Body of pancreas (tissue), 4 donors: ENCODE results near the gene HESX1. TPM values are rescaled to one million over a fixed set of nuclear protein-coding genes. Genes with fewer than 3 reads are reported as not detected.

Experiments
- ATAC-seq: fragments of 150-250 bp; one replicate; pipeline ENCODE4 v1.9.1; 2016
- DNase-seq, 4 donors: peaks; one replicate each; pipeline ENCODE4 v3.0.0-alpha.2; 2019
- H3K27ac ChIP-seq, 4 donors: fragments of 200-600 bp; sonication (generic); 1 replicate in 3 of 4; 2 replicates in 1 of 4; pipeline versions ENCODE4 v1.5.1 to v1.6.1; 2016 to 2019; ENCODE audit warnings: mild to moderate bottlenecking in 1 of 4, mixed read lengths in 1 of 4, moderate library complexity in 1 of 4
- H3K27me3 ChIP-seq, 2 donors: fragments of 200-600 bp; sonication (generic); one replicate each; pipeline ENCODE4 v1.6.0; 2016; ENCODE audit warnings: mild to moderate bottlenecking in 1 of 2
- H3K36me3 ChIP-seq, 2 donors: fragments of 200-600 bp; sonication (generic); replicated peaks in 1 of 2; 2 replicates each; pipeline ENCODE4 v1.5.1; 2016; ENCODE audit warnings: low read depth in 2 of 2; ENCODE audit not compliant: insufficient read depth in 1 of 2
- H3K4me1 ChIP-seq: fragments of 200-600 bp; sonication (generic); one replicate; pipeline ENCODE4 v1.6.0; 2016
- H3K4me3 ChIP-seq, 2 donors: fragments of 200-600 bp; sonication (generic); 1 replicate in 1 of 2; 2 replicates in 1 of 2; pipeline ENCODE4 v1.5.1; 2016 to 2019
- H3K9me3 ChIP-seq, 3 donors: fragments of 200-600 bp; sonication (generic); 1 replicate in 2 of 3; 2 replicates in 1 of 3; pipeline ENCODE4 v1.5.1; 2016
- CTCF ChIP-seq, 7 experiments: fragments of 450-650 bp in 4 of 7; fragments of 200-600 bp in 3 of 7; sonication (generic) in 3 of 7; IDR thresholded peaks; one replicate each; pipeline ENCODE4 v1.5.1; 2016 to 2019; ENCODE audit warnings: antibody characterized with exemption in 7 of 7
- POLR2A ChIP-seq, 3 donors: fragments of 450-650 bp; IDR thresholded peaks; one replicate each; pipeline ENCODE4 v1.6.1; 2016; ENCODE audit warnings: antibody characterized with exemption in 3 of 3, mild to moderate bottlenecking in 2 of 3
- WGBS, 2 donors: methylation state at CpG; one replicate each; pipeline ENCODE4 v1.1.5; 2017; 5-methylcytosine and 5-hydroxymethylcytosine counted together
- intact Hi-C: fragments of 100-400 bp; cut with DNase I; formaldehyde crosslinking; loops from one replicate; pipeline ENCODE4 v1.15.1; 2023
- total RNA-seq, 2 donors: library from RNA; depleted of rRNA; stranded (reverse); fragments of >200 nt; gene quantifications; one replicate each; pipeline ENCODE4 v1.1.0, GENCODE V29; 2016

The HESX1 gene
- total RNA-seq, 2 donors from 2014 or later, result not detected

GRCh38 chr3:57230006-57230405, 30.2 kb upstream of the HESX1 start:
- Histone ChIP-seq H3K4me1 (peaks cover 44% of the 10 kb centered on the region), H3K27me3 (no peaks in the 10 kb centered on the region), H3K4me3 (no peak overlapping the region), H3K27ac (peak overlapping the region in 1 of 4 donors; percentile 96), H3K9me3 (no peaks in the 10 kb centered on the region), H3K36me3 (no peaks in the 10 kb centered on the region)
- WGBS, 2 donors, result 66 to 68% methylated on average over 2 of the region's 2 CpGs
- DNase-seq (no peak), ATAC-seq (no peak)
- TF ChIP-seq POLR2A (IDR thresholded peaks at IDR 0.05), result no peak
- no peak for TF ChIP-seq CTCF (IDR thresholded peaks at IDR 0.05)
- intact Hi-C loops, result no loop called here

GRCh38 chr3:57227930-57228751, 28.4 kb upstream of the HESX1 start:
- peak overlapping the region; percentile 92 to 96 (median 94) for H3K27ac ChIP-seq
- no peaks in the 10 kb centered on the region for H3K27me3 ChIP-seq
- H3K4me3 ChIP-seq, result peak overlapping the region; percentile 67 to 85
- peaks cover 44% of the 10 kb centered on the region for H3K4me1 ChIP-seq
- 0% methylated on average over 5 to 55 of the region's 70 CpGs for WGBS, 2 donors
- DNase-seq (peak; percentile 43 to 59 (median 48)), ATAC-seq (peak; percentile 57)
- peak in 2 of 3 donors; percentile 4 to 38 for TF ChIP-seq POLR2A (IDR thresholded peaks at IDR 0.05)
- TF ChIP-seq CTCF (IDR thresholded peaks at IDR 0.05), result no peak
- H3K9me3 ChIP-seq, result no peaks in the 10 kb centered on the region
- H3K36me3 ChIP-seq, result no peaks in the 10 kb centered on the region
- intact Hi-C loops, result no loop called here

GRCh38 chr3:57227204-57227929, 27.6 kb upstream of the HESX1 start, which contains the start of gene APPL1:
Gene APPL1 (plus strand): TSS chr3:57227729. CDS start chr3:57227884, 155 bp downstream.
- ATAC-seq (peak; percentile 92), DNase-seq (peak; percentile 90 to 94 (median 91))
- no peaks in the 10 kb centered on the region for H3K27me3 ChIP-seq
- 0 to 2% methylated on average over 21 to 69 of the region's 71 CpGs for WGBS, 2 donors
- H3K4me3 ChIP-seq, result peak within 1 kb of the TSS; percentile 67 to 85
- no peaks in the 10 kb centered on the region for H3K9me3 ChIP-seq
- peak within 1 kb of the TSS; percentile 92 to 96 (median 94) for H3K27ac ChIP-seq
- peaks cover 39% of the 10 kb centered on the region for H3K4me1 ChIP-seq
- TF ChIP-seq CTCF (IDR thresholded peaks at IDR 0.05), result peak in 1 of 7 experiments; percentile 10
- peak; percentile 72 to 90 (median 84) for TF ChIP-seq POLR2A (IDR thresholded peaks at IDR 0.05)
- intact Hi-C loops, result no loop called here
- H3K36me3 ChIP-seq, result no peaks in the 10 kb centered on the region

- intact Hi-C loops, result no loop called here
- peak overlapping the region in 3 of 4 donors; percentile 93 to 96 (median 95) for H3K27ac ChIP-seq
- H3K9me3 ChIP-seq, result no peaks in the 10 kb centered on the region
- no peaks in the 10 kb centered on the region for H3K36me3 ChIP-seq
- ATAC-seq, result no peak
- no peak for DNase-seq
- no peak overlapping the region for H3K4me3 ChIP-seq
- TF ChIP-seq POLR2A (IDR thresholded peaks at IDR 0.05), result no peak
- no peak for TF ChIP-seq CTCF (IDR thresholded peaks at IDR 0.05)
- H3K27me3 ChIP-seq, result no peaks in the 10 kb centered on the region
- WGBS, 2 donors, result 12 to 24% methylated on average over 2 of the region's 2 CpGs
- peaks cover 43% of the 10 kb centered on the region for H3K4me1 ChIP-seq
These were observed 26.4 kb upstream of the HESX1 start for GRCh38 chr3:57226176-57226575.
